Kidney (tissue), 14 donors: ENCODE results near the gene SLC25A27. TPM values are rescaled to one million over a fixed set of nuclear protein-coding genes. Genes with fewer than 3 reads are reported as not detected.

ENCODE experiments used
- DNase-seq, 5 donors: peaks; one replicate each; pipeline ENCODE4 v3.0.0-alpha.2; 2013 to 2020
- FAIRE-seq: peaks from 2 replicates; lab custom pipeline; 2012; peaks lifted over from hg19 to GRCh38; lab: Jason Lieb, UNC
- H3K27ac ChIP-seq, 2 donors: one replicate each; pipeline ENCODE4 v1.7.0; 2013; ENCODE audit warnings: low read depth in 2 of 2, low read length in 2 of 2, inconsistent platforms in 1 of 2
- H3K27me3 ChIP-seq: one replicate; pipeline ENCODE4 v1.7.1; 2013; ENCODE audit warnings: low read length, inconsistent platforms; ENCODE audit not compliant: control insufficient read depth, insufficient read depth
- H3K36me3 ChIP-seq, 3 donors: one replicate each; pipeline versions ENCODE4 v1.7.0 to v1.7.1; 2013; ENCODE audit warnings: low read length in 3 of 3, control low read depth in 1 of 3, inconsistent platforms in 1 of 3; ENCODE audit not compliant: insufficient read depth in 3 of 3, control insufficient read depth in 2 of 3
- H3K4me1 ChIP-seq, 3 donors: one replicate each; pipeline versions ENCODE4 v1.7.0 to v1.7.1; 2013; ENCODE audit warnings: low read length in 3 of 3, inconsistent platforms in 1 of 3, low read depth in 1 of 3; ENCODE audit not compliant: control insufficient read depth in 2 of 3, insufficient read depth in 2 of 3
- H3K4me3 ChIP-seq, 3 donors: one replicate each; pipeline versions ENCODE4 v1.7.0 to v1.8.1; 2013; ENCODE audit warnings: low read length in 3 of 3, control low read depth in 1 of 3, inconsistent platforms in 1 of 3
- H3K9ac ChIP-seq, 3 donors: one replicate each; pipeline versions ENCODE4 v1.7.0 to v1.7.1; 2013; ENCODE audit warnings: low read length in 3 of 3, control low read depth in 1 of 3, inconsistent platforms in 1 of 3
- H3K9me3 ChIP-seq, 3 donors: one replicate each; pipeline versions ENCODE4 v1.7.0 to v1.7.1; 2013; ENCODE audit warnings: low read length in 3 of 3, control low read depth in 1 of 3, inconsistent platforms in 1 of 3; ENCODE audit not compliant: control insufficient read depth in 2 of 3, insufficient read depth in 1 of 3
- CTCF ChIP-seq: IDR thresholded peaks from 3 replicates; pipeline ENCODE4 v1.5.1; 2012; ENCODE audit warnings: mild to moderate bottlenecking, moderate library complexity, borderline replicate concordance; ENCODE audit not compliant: insufficient read depth; ENCODE audit errors: extremely low read depth
- intact Hi-C: fragments of 100-400 bp; cut with DNase I; formaldehyde crosslinking; loops from one replicate; pipeline ENCODE4 v1.11.1; 2022
- polyA plus RNA-seq: library from polyadenylated mRNA; stranded (reverse); fragments of 350-450 nt; fragmentation: Illumina TruSeq; extraction: RNeasy Lipid Tissue Mini Kit (QIAGEN cat#74804); gene quantifications from one replicate; pipeline ENCODE4 v1.2.3, GENCODE V29; 2014; ENCODE audit warnings: low read depth, low replicate concordance; ENCODE audit not compliant: insufficient read depth
- total RNA-seq: library from RNA; stranded (reverse); fragmentation: NEBNext Ultra II Directional; extraction: Animal tissue kit (Norgen Biotek cat#: 25700); gene quantifications from one replicate; pipeline ENCODE4 v1.2.1, GENCODE V29; 2021
- donor health status: control.
- donor health status: control.
- donor health status: control.
- donor health status: control.
- donor health status: control.
- donor health status: DM: yes; HTN: yes; CAD: no.
- donor health status: Normal renal cell carcinoma (clear cell type).

SLC25A27 gene
- total and polyA plus RNA-seq, 2 donors from 2014 or later = 19.1 to 22.6 TPM

- no peak for DNase-seq
- no peak overlapping the region for H3K27ac ChIP-seq
- no peak for TF ChIP-seq CTCF
- H3K27me3 ChIP-seq = no peaks in the 10 kb centered on the region
- H3K4me3 ChIP-seq = no peak overlapping the region
- FAIRE-seq = no peak
- no peaks in the 10 kb centered on the region for H3K9me3 ChIP-seq
- H3K9ac ChIP-seq = no peak overlapping the region
- intact Hi-C loops = no loop called here
- H3K36me3 ChIP-seq = no peaks in the 10 kb centered on the region
- H3K4me1 ChIP-seq = no peaks in the 10 kb centered on the region
These were observed 53.7 kb downstream of the SLC25A27 start for GRCh38 chr6:46706464-46706863.

- no peak overlapping the region for H3K9ac ChIP-seq
- no peak for TF ChIP-seq CTCF
- no peaks in the 10 kb centered on the region for H3K9me3 ChIP-seq
- no peak overlapping the region for H3K27ac ChIP-seq
- no peaks in the 10 kb centered on the region for H3K27me3 ChIP-seq
- intact Hi-C loops = no loop called here
- no peaks in the 10 kb centered on the region for H3K36me3 ChIP-seq
- no peak overlapping the region for H3K4me3 ChIP-seq
- DNase-seq = no peak
- no peak for FAIRE-seq
- no peaks in the 10 kb centered on the region for H3K4me1 ChIP-seq
These were observed 58.7 kb downstream of the SLC25A27 start for GRCh38 chr6:46711491-46711890.

GRCh38 chr6:46715141-46715540 is 62.4 kb downstream of the SLC25A27 start:
- no peak overlapping the region for H3K27ac ChIP-seq
- H3K27me3 ChIP-seq = no peaks in the 10 kb centered on the region
- H3K9me3 ChIP-seq = no peaks in the 10 kb centered on the region
- H3K9ac ChIP-seq = no peak overlapping the region
- H3K36me3 ChIP-seq = no peaks in the 10 kb centered on the region
- no peaks in the 10 kb centered on the region for H3K4me1 ChIP-seq
- DNase-seq (no peak), FAIRE-seq (no peak)
- no peak overlapping the region for H3K4me3 ChIP-seq
- intact Hi-C loops = no loop called here
- TF ChIP-seq CTCF = no peak

GRCh38 chr6:46719099-46719498 is 66.3 kb downstream of the SLC25A27 start:
- FAIRE-seq (no peak), DNase-seq (no peak)
- intact Hi-C loops = no loop called here
- Histone ChIP-seq H3K9me3 (no peaks in the 10 kb centered on the region), H3K27ac (no peak overlapping the region), H3K4me3 (no peak overlapping the region), H3K36me3 (no peaks in the 10 kb centered on the region), H3K4me1 (no peaks in the 10 kb centered on the region), H3K27me3 (no peaks in the 10 kb centered on the region), H3K9ac (no peak overlapping the region)
- TF ChIP-seq CTCF = no peak
